Aorta (tissue), 5 donors: Measurements from ENCODE around the gene FCER1A. TPM values are rescaled to one million over a fixed set of nuclear protein-coding genes. Genes with fewer than 3 reads are reported as not detected.

Experiments used
- ATAC-seq: fragments of 200-7000 bp; cut with Tn5 transposase; one replicate; pipeline ENCODE4 v1.9.1; 2022; ENCODE audit warnings: moderate library complexity; ENCODE audit not compliant: low FRiP score
- DNase-seq, 2 donors: peaks; one replicate each; pipeline ENCODE4 v3.0.0-alpha.2; 2020
- H3K27ac ChIP-seq, 2 donors: one replicate each; pipeline ENCODE4 v1.5.1; 2013; ENCODE audit warnings: low read length in 2 of 2, mild to moderate bottlenecking in 2 of 2, moderate library complexity in 2 of 2, control low read depth in 1 of 2, inconsistent platforms in 1 of 2, low read depth in 1 of 2
- H3K27me3 ChIP-seq, 2 donors: one replicate each; pipeline ENCODE4 v1.6.1; 2013; ENCODE audit warnings: control low read depth in 1 of 2, low read length in 1 of 2, mild to moderate bottlenecking in 1 of 2, moderate library complexity in 1 of 2; ENCODE audit not compliant: insufficient read depth in 2 of 2, control insufficient read depth in 1 of 2
- H3K36me3 ChIP-seq, 2 donors: one replicate each; pipeline ENCODE4 v1.6.1; 2013; ENCODE audit warnings: control low read depth in 1 of 2, low read length in 1 of 2, mild to moderate bottlenecking in 1 of 2; ENCODE audit not compliant: insufficient read depth in 2 of 2, control insufficient read depth in 1 of 2
- H3K4me1 ChIP-seq, 2 donors: one replicate each; pipeline ENCODE4 v1.6.1; 2013; ENCODE audit warnings: low read length in 2 of 2, control low read depth in 1 of 2, mild to moderate bottlenecking in 1 of 2, moderate library complexity in 1 of 2; ENCODE audit not compliant: insufficient read depth in 2 of 2, control insufficient read depth in 1 of 2
- H3K4me3 ChIP-seq, 2 donors: one replicate each; pipeline ENCODE4 v1.5.1; 2013; ENCODE audit warnings: low read length in 2 of 2, control low read depth in 1 of 2, mild to moderate bottlenecking in 1 of 2
- H3K9me3 ChIP-seq: one replicate; pipeline ENCODE4 v1.6.1; 2013; ENCODE audit warnings: mild to moderate bottlenecking, low read length; ENCODE audit not compliant: control insufficient read depth
- WGBS, 2 donors: extraction: QIAGEN DNeasy Blood & Tissue Kit; methylation state at CpG; one replicate each; pipeline ENCODE4 v1.1.7; 2013; 5-methylcytosine and 5-hydroxymethylcytosine counted together
- intact Hi-C, 2 donors: fragments of 100-400 bp; cut with DNase I; formaldehyde crosslinking; loops; one replicate each; pipeline versions ENCODE4 v1.14.2 to v1.15.0; 2022
- long read RNA-seq, 2 donors: library from polyadenylated mRNA; unstranded; transcript quantifications; one replicate each; pipeline ENCODE4 v2.0.0, GENCODE V29; 2020 to 2021
- polyA plus RNA-seq, 2 donors: library from polyadenylated mRNA; stranded (reverse); fragments of 200-250 nt; gene quantifications; one replicate each; pipeline ENCODE4 v1.2.3, GENCODE V29; 2013
- total RNA-seq, 2 donors: library from RNA; stranded (reverse); fragmentation: NEBNext Ultra II Directional; extraction: Animal tissue kit (Norgen Biotek cat#: 25700); gene quantifications; one replicate each; pipeline ENCODE4 v1.2.1, GENCODE V29; 2021
- donor health status: healthy with polysubstance abuse.
- donor health status: Bipolar disorder and iron deficiency.
- donor health status: DM: no; HTN: no; CAD: no.
- donor health status: DM: no; HTN: no; CAD: no.
- donor health status: DM: yes; HTN: yes; CAD: no.

The FCER1A gene
- total RNA-seq (1 to 10 TPM; 1.5 to 3.9 TPM), polyA plus RNA-seq (1 to 10 TPM in 1 of 2 donors, under 1 TPM in 1; 0.88 to 1.3 TPM)
- long read RNA-seq, donor 1 = 0 reads
- long read RNA-seq, donor 2, partial matches to known transcripts = 2 of 2 reads
- long read RNA-seq, donor 2, other reads (novel, unspliced or antisense) = 0 of 2 reads

- DNase-seq = no peak
- intact Hi-C loops = no loop called here
- H3K4me3 ChIP-seq = no peak within 1 kb of the TSS
Measured at GRCh38 chr1:159302095-159302494, at the start of gene FCER1A. Gene FCER1A (plus strand): TSS chr1:159302336. CDS start chr1:159302365, 29 bp downstream.

GRCh38 chr1:159261311-159261710 is 40.8 kb upstream of the FCER1A start:
- intact Hi-C loops = no loop called here
- no peak for DNase-seq
- no peak for ATAC-seq
- Histone ChIP-seq H3K27ac (no peak overlapping the region), H3K27me3 (no peaks in the 10 kb centered on the region), H3K36me3 (no peaks in the 10 kb centered on the region), H3K4me1 (no peaks in the 10 kb centered on the region), H3K4me3 (no peak overlapping the region), H3K9me3 (no peaks in the 10 kb centered on the region)

More at GRCh38 chr1:159302095-159302494, at the start of gene FCER1A:
- Histone ChIP-seq H3K4me1 (no peaks in the 10 kb centered on the region), H3K27ac (no peak within 1 kb of the TSS), H3K9me3 (peaks cover 1% of the 10 kb centered on the region), H3K27me3 (no peaks in the 10 kb centered on the region), H3K36me3 (no peaks in the 10 kb centered on the region)
- WGBS, 2 donors = 86 to 88% methylated on average over 1 of the region's 1 CpG
- no peak for ATAC-seq

- intact Hi-C loops = no loop called here
- no peak overlapping the region for H3K27ac ChIP-seq
- ATAC-seq = no peak
- DNase-seq = no peak
- H3K36me3 ChIP-seq = no peaks in the 10 kb centered on the region
- no peak overlapping the region for H3K4me3 ChIP-seq
- 62 to 76% methylated on average over 2 of the region's 2 CpGs for WGBS, 2 donors
- no peaks in the 10 kb centered on the region for H3K4me1 ChIP-seq
- H3K9me3 ChIP-seq = no peaks in the 10 kb centered on the region
- no peaks in the 10 kb centered on the region for H3K27me3 ChIP-seq
Measured at GRCh38 chr1:159261721-159262494, 40.2 kb upstream of the FCER1A start.

- ATAC-seq (no peak), DNase-seq (no peak)
- peaks cover 4% of the 10 kb centered on the region for H3K9me3 ChIP-seq
- no peaks in the 10 kb centered on the region for H3K27me3 ChIP-seq
- no peaks in the 10 kb centered on the region for H3K4me1 ChIP-seq
- no peak overlapping the region for H3K27ac ChIP-seq
- H3K36me3 ChIP-seq = no peaks in the 10 kb centered on the region
- intact Hi-C loops = no loop called here
- 73 to 78% methylated on average over 3 of the region's 3 CpGs for WGBS, 2 donors
- H3K4me3 ChIP-seq = no peak overlapping the region
Measured at GRCh38 chr1:159266832-159267231, 35.3 kb upstream of the FCER1A start.

- intact Hi-C loops = no loop called here
- Histone ChIP-seq H3K4me1 (no peaks in the 10 kb centered on the region), H3K27me3 (no peaks in the 10 kb centered on the region), H3K36me3 (no peaks in the 10 kb centered on the region), H3K27ac (no peak overlapping the region), H3K9me3 (peaks cover 4% of the 10 kb centered on the region), H3K4me3 (no peak overlapping the region)
- WGBS, 2 donors = 73 to 81% methylated on average over 2 of the region's 2 CpGs
- ATAC-seq = no peak
- no peak for DNase-seq
Measured at GRCh38 chr1:159274631-159275030, 27.5 kb upstream of the FCER1A start.

GRCh38 chr1:159275891-159276290 is 26.2 kb upstream of the FCER1A start:
- intact Hi-C loops = no loop called here
- ATAC-seq (no peak), DNase-seq (no peak)
- Histone ChIP-seq H3K9me3 (peaks cover 4% of the 10 kb centered on the region), H3K4me3 (no peak overlapping the region), H3K36me3 (no peaks in the 10 kb centered on the region), H3K27ac (no peak overlapping the region), H3K4me1 (no peaks in the 10 kb centered on the region), H3K27me3 (no peaks in the 10 kb centered on the region)

GRCh38 chr1:159279773-159280172 is 22.4 kb upstream of the FCER1A start:
- intact Hi-C loops = no loop called here
- H3K36me3 ChIP-seq = no peaks in the 10 kb centered on the region
- 59 to 62% methylated on average over 5 of the region's 5 CpGs for WGBS, 2 donors

GRCh38 chr1:159282118-159282517 is 20.0 kb upstream of the FCER1A start:
- Histone ChIP-seq H3K4me3 (no peak overlapping the region), H3K27me3 (no peaks in the 10 kb centered on the region), H3K27ac (no peak overlapping the region), H3K9me3 (peaks cover 4% of the 10 kb centered on the region), H3K4me1 (no peaks in the 10 kb centered on the region), H3K36me3 (no peaks in the 10 kb centered on the region)
- intact Hi-C loops = no loop called here
- DNase-seq (no peak), ATAC-seq (no peak)
- 49 to 62% methylated on average over 2 of the region's 2 CpGs for WGBS, 2 donors

More at GRCh38 chr1:159279773-159280172, 22.4 kb upstream of the FCER1A start:
- no peaks in the 10 kb centered on the region for H3K27me3 ChIP-seq
- H3K4me1 ChIP-seq = no peaks in the 10 kb centered on the region
- peaks cover 4% of the 10 kb centered on the region for H3K9me3 ChIP-seq
- ATAC-seq (no peak), DNase-seq (no peak)
- no peak overlapping the region for H3K27ac ChIP-seq
- H3K4me3 ChIP-seq = no peak overlapping the region

- no peak overlapping the region for H3K27ac ChIP-seq
- H3K27me3 ChIP-seq = peaks cover 0 to 2% of the 10 kb centered on the region in 2 donors
- H3K4me3 ChIP-seq = no peak overlapping the region
- intact Hi-C loops = no loop called here
- no peaks in the 10 kb centered on the region for H3K9me3 ChIP-seq
- no peaks in the 10 kb centered on the region for H3K36me3 ChIP-seq
- ATAC-seq (no peak), DNase-seq (no peak)
- no peaks in the 10 kb centered on the region for H3K4me1 ChIP-seq
- 56 to 68% methylated on average over 2 of the region's 2 CpGs for whole genome bisulfite sequencing, 2 donors
Measured at GRCh38 chr1:159289060-159289459, 13.1 kb upstream of the FCER1A start.
